ENCODE results near the gene TLE5. TPM values are rescaled to one million over a fixed set of nuclear protein-coding genes. Genes with fewer than 3 reads are reported as not detected.
A peak's percentile ranks its signal among the peaks of the same experiment; 100 is the strongest.
"Not testable (repeated sequence)": the region's sequence is repeated elsewhere in the genome, so short reads cannot be mapped to it uniquely, and the experiment has no call there.

TLE5 gene
- total RNA-seq, 2 donors from 2014 or later = 348 to 436 TPM

- Mint-ChIP-seq H3K27ac (peak overlapping the region; percentile 90), H3K9me3 (no peaks in the 10 kb centered on the region), H3K27me3 (no peaks in the 10 kb centered on the region), H3K4me1 (peaks cover 6% of the 10 kb centered on the region), H3K4me3 (peak overlapping the region; percentile 85), H3K36me3 (ENCODE audit: low read depth) (no peaks in the 10 kb centered on the region)
- ATAC-seq (replicated peaks) = no peak
Observed at GRCh38 chr19:3046698-3047495, 15.4 kb downstream of the TLE5 start.

GRCh38 chr19:3045885-3046697 lies 16.2 kb downstream of the TLE5 start:
- ATAC-seq (replicated peaks) = no peak
- no peak overlapping the region for H3K4me3 Mint-ChIP-seq
- H3K4me1 Mint-ChIP-seq = peaks cover 6% of the 10 kb centered on the region
- H3K27ac Mint-ChIP-seq = no peak overlapping the region
- no peaks in the 10 kb centered on the region for H3K27me3 Mint-ChIP-seq
- H3K36me3 Mint-ChIP-seq (ENCODE audit: low read depth) = no peaks in the 10 kb centered on the region
- no peaks in the 10 kb centered on the region for H3K9me3 Mint-ChIP-seq

GRCh38 chr19:3045191-3045590 lies 17.1 kb downstream of the TLE5 start:
- no peaks in the 10 kb centered on the region for H3K27me3 Mint-ChIP-seq
- H3K36me3 Mint-ChIP-seq (ENCODE audit: low read depth) = no peaks in the 10 kb centered on the region
- peaks cover 6% of the 10 kb centered on the region for H3K4me1 Mint-ChIP-seq
- H3K4me3 Mint-ChIP-seq = no peak overlapping the region
- H3K9me3 Mint-ChIP-seq = no peaks in the 10 kb centered on the region
- ATAC-seq (replicated peaks) = no peak
- no peak overlapping the region for H3K27ac Mint-ChIP-seq

GRCh38 chr19:3042621-3043267 lies 19.6 kb downstream of the TLE5 start:
- H3K27ac Mint-ChIP-seq = no peak overlapping the region
- no peaks in the 10 kb centered on the region for H3K27me3 Mint-ChIP-seq
- ATAC-seq (replicated peaks) = no peak
- peaks cover 4% of the 10 kb centered on the region for H3K4me1 Mint-ChIP-seq
- no peaks in the 10 kb centered on the region for H3K9me3 Mint-ChIP-seq
- H3K36me3 Mint-ChIP-seq (ENCODE audit: low read depth) = no peaks in the 10 kb centered on the region
- no peak overlapping the region for H3K4me3 Mint-ChIP-seq

GRCh38 chr19:3041761-3042620 lies 20.3 kb downstream of the TLE5 start:
- Mint-ChIP-seq H3K4me3 (no peak overlapping the region), H3K4me1 (no peaks in the 10 kb centered on the region), H3K9me3 (no peaks in the 10 kb centered on the region), H3K36me3 (ENCODE audit: low read depth) (no peaks in the 10 kb centered on the region), H3K27ac (no peak overlapping the region), H3K27me3 (no peaks in the 10 kb centered on the region)
- ATAC-seq (replicated peaks) = no peak

GRCh38 chr19:3041327-3041726 lies 21.0 kb downstream of the TLE5 start:
- H3K27me3 Mint-ChIP-seq = no peaks in the 10 kb centered on the region
- no peak overlapping the region for H3K4me3 Mint-ChIP-seq
- no peak for ATAC-seq (replicated peaks)
- H3K36me3 Mint-ChIP-seq (ENCODE audit: low read depth) = no peaks in the 10 kb centered on the region
- no peaks in the 10 kb centered on the region for H3K4me1 Mint-ChIP-seq
- no peaks in the 10 kb centered on the region for H3K9me3 Mint-ChIP-seq
- no peak overlapping the region for H3K27ac Mint-ChIP-seq

GRCh38 chr19:3039641-3040077 lies 22.6 kb downstream of the TLE5 start:
- no peaks in the 10 kb centered on the region for H3K9me3 Mint-ChIP-seq
- H3K27ac Mint-ChIP-seq = peak overlapping the region; percentile 43

GRCh38 chr19:3039125-3039524 lies 23.2 kb downstream of the TLE5 start:
- peaks cover 9% of the 10 kb centered on the region for H3K4me1 Mint-ChIP-seq
- peak overlapping the region; percentile 43 for H3K27ac Mint-ChIP-seq
- ATAC-seq (replicated peaks) = no peak
- H3K4me3 Mint-ChIP-seq = no peak overlapping the region
- H3K36me3 Mint-ChIP-seq (ENCODE audit: low read depth) = peaks cover 6% of the 10 kb centered on the region
- no peaks in the 10 kb centered on the region for H3K9me3 Mint-ChIP-seq
- no peaks in the 10 kb centered on the region for H3K27me3 Mint-ChIP-seq

More at GRCh38 chr19:3039641-3040077, 22.6 kb downstream of the TLE5 start:
- peaks cover 3% of the 10 kb centered on the region for H3K4me1 Mint-ChIP-seq
- no peak for ATAC-seq (replicated peaks)
- H3K36me3 Mint-ChIP-seq (ENCODE audit: low read depth) = peaks cover 6% of the 10 kb centered on the region
- no peaks in the 10 kb centered on the region for H3K27me3 Mint-ChIP-seq
- H3K4me3 Mint-ChIP-seq = no peak overlapping the region

GRCh38 chr19:3038214-3038613 lies 24.1 kb downstream of the TLE5 start:
- no peak overlapping the region for H3K4me3 Mint-ChIP-seq
- peaks cover 6% of the 10 kb centered on the region for H3K36me3 Mint-ChIP-seq (ENCODE audit: low read depth)
- peaks cover 9% of the 10 kb centered on the region for H3K4me1 Mint-ChIP-seq
- H3K27ac Mint-ChIP-seq = no peak overlapping the region
- H3K27me3 Mint-ChIP-seq = no peaks in the 10 kb centered on the region
- no peaks in the 10 kb centered on the region for H3K9me3 Mint-ChIP-seq
- ATAC-seq (replicated peaks) = no peak

GRCh38 chr19:3036977-3037544 lies 25.2 kb downstream of the TLE5 start:
- not testable (repeated sequence) for ATAC-seq (replicated peaks); H3K27me3 Mint-ChIP-seq; H3K36me3 Mint-ChIP-seq (ENCODE audit: low read depth); H3K4me1 Mint-ChIP-seq; H3K9me3 Mint-ChIP-seq
- Mint-ChIP-seq H3K27ac (peak overlapping the region; percentile 99), H3K4me3 (peak overlapping the region; percentile 94)

GRCh38 chr19:3036119-3036976 lies 25.9 kb downstream of the TLE5 start:
- H3K4me3 Mint-ChIP-seq = peak overlapping the region; percentile 94
- peaks cover 9% of the 10 kb centered on the region for H3K4me1 Mint-ChIP-seq
- peak; percentile 69 for ATAC-seq (replicated peaks)
- no peaks in the 10 kb centered on the region for H3K27me3 Mint-ChIP-seq
- H3K27ac Mint-ChIP-seq = peak overlapping the region; percentile 99
- H3K36me3 Mint-ChIP-seq (ENCODE audit: low read depth) = peaks cover 6% of the 10 kb centered on the region
- no peaks in the 10 kb centered on the region for H3K9me3 Mint-ChIP-seq

- Mint-ChIP-seq H3K27me3 (no peaks in the 10 kb centered on the region), H3K4me1 (peaks cover 9% of the 10 kb centered on the region), H3K4me3 (peak overlapping the region; percentile 94), H3K9me3 (no peaks in the 10 kb centered on the region), H3K36me3 (ENCODE audit: low read depth) (peaks cover 6% of the 10 kb centered on the region), H3K27ac (peak overlapping the region; percentile 99)
- ATAC-seq (replicated peaks) = peak; percentile 94
Observed at GRCh38 chr19:3035542-3036118, 26.7 kb downstream of the TLE5 start.

Measured in activated T-helper 17 cell treated with anti-CD3 and anti-CD28 coated beads, Interleukin-2, amount 50 U/mL, for 72 hours (primary cell).